K562 (cell line): ENCODE measurements around the gene ABHD4. TPM values are rescaled to one million over a fixed set of nuclear protein-coding genes. Genes with fewer than 3 reads are reported as not detected.

ENCODE experiments used
- CBX5 ChIP-seq: IDR thresholded peaks from 2 replicates; pipeline ENCODE4 v1.6.1; 2014; ENCODE audit warnings: low read depth, borderline replicate concordance
- EGR1 ChIP-seq: fragments of 450-650 bp; conservative IDR thresholded peaks from 2 replicates; pipeline ENCODE4 v1.6.1; 2017; ENCODE audit warnings: mild to moderate bottlenecking
- GTF2F1 ChIP-seq: IDR thresholded peaks from 2 replicates; pipeline ENCODE4 v1.6.1; 2011; ENCODE audit warnings: low read depth, low read length, improper control_type of control experiment
- GTF3C2 ChIP-seq: IDR thresholded peaks from 3 replicates; pipeline ENCODE4 v1.6.1; 2011; ENCODE audit warnings: borderline replicate concordance, mild to moderate bottlenecking, moderate library complexity; ENCODE audit not compliant: insufficient read length; ENCODE audit errors: extremely low read depth
- HDAC2 ChIP-seq: fragments of 450-650 bp; IDR thresholded peaks from 2 replicates; pipeline ENCODE4 v1.6.1; 2016; ENCODE audit warnings: mild to moderate bottlenecking
- MAFK ChIP-seq: IDR thresholded peaks from 2 replicates; pipeline ENCODE4 v1.6.1; 2011; ENCODE audit warnings: low read length, improper control_type of control experiment
- MYBL2 ChIP-seq, 2 experiments: fragments of 450-650 bp in 1 of 2; sonication (generic) in 1 of 2; formaldehyde crosslinking in 1 of 2; IDR thresholded peaks; 2 replicates each; pipeline versions ENCODE4 v1.6.1 to v1.8.1; 2017 to 2022; ENCODE audit warnings: borderline replicate concordance in 1 of 2, inconsistent platforms in 1 of 2, low read depth in 1 of 2, mild to moderate bottlenecking in 1 of 2, missing genetic modification reagents in 1 of 2, moderate library complexity in 1 of 2
- NEUROD1 ChIP-seq: fragments of 150-350 bp; IDR thresholded peaks from 2 replicates; pipeline ENCODE4 v1.6.1; 2014; ENCODE audit warnings: borderline replicate concordance, low read length, low read depth; ENCODE audit not compliant: partially characterized antibody
- POLR2A ChIP-seq: fragments of 450-650 bp; conservative IDR thresholded peaks from 2 replicates; pipeline ENCODE4 v1.6.1; 2016
- POLR2G ChIP-seq: fragments of 200-400 bp; formaldehyde crosslinking; IDR thresholded peaks from 2 replicates; pipeline ENCODE4 v1.6.1; 2017; ENCODE audit warnings: low read depth, mild to moderate bottlenecking, antibody characterized with exemption, low read length, moderate library complexity
- PREB ChIP-seq: sonication (generic); formaldehyde crosslinking; IDR thresholded peaks from 2 replicates; pipeline ENCODE4 v1.8.1; 2023; ENCODE audit warnings: mild to moderate bottlenecking, missing genetic modification reagents
- PRPF4 ChIP-seq: fragments of 200-400 bp; formaldehyde crosslinking; IDR thresholded peaks from one replicate; pipeline ENCODE4 v1.6.1; 2017; ENCODE audit warnings: low read length, low read depth, mild to moderate bottlenecking; ENCODE audit not compliant: insufficient read depth, poor library complexity, severe bottlenecking
- PTBP1 ChIP-seq: fragments of 200-400 bp; formaldehyde crosslinking; IDR thresholded peaks from 2 replicates; pipeline ENCODE4 v1.6.1; 2017; ENCODE audit warnings: low read depth, low read length
- RUNX1 ChIP-seq: sonication (generic); IDR thresholded peaks from 2 replicates; pipeline ENCODE4 v1.6.1; 2016; ENCODE audit warnings: antibody characterized with exemption, low read depth
- SIN3A ChIP-seq, 2 experiments: fragments of 150-350 bp in 1 of 2; IDR thresholded peaks; 2 replicates each; pipeline ENCODE4 v1.6.1; 2011 to 2016; ENCODE audit warnings: borderline replicate concordance in 2 of 2, low read depth in 2 of 2, low read length in 2 of 2, mild to moderate bottlenecking in 2 of 2, moderate library complexity in 2 of 2; ENCODE audit not compliant: control insufficient read depth in 1 of 2
- SMAD1 ChIP-seq: fragments of 150-350 bp; IDR thresholded peaks from 2 replicates; pipeline ENCODE4 v1.6.1; 2014; ENCODE audit warnings: low read length, low read depth; ENCODE audit not compliant: partially characterized antibody
- SUPT5H ChIP-seq: fragments of 450-650 bp; IDR thresholded peaks from 2 replicates; pipeline ENCODE4 v1.6.1; 2016
- THRB ChIP-seq: fragments of 450-650 bp; formaldehyde crosslinking; conservative IDR thresholded peaks from 2 replicates; pipeline ENCODE4 v1.4.0; 2022; ENCODE audit warnings: mild to moderate bottlenecking, missing genetic modification characterization
- XRCC3 ChIP-seq: fragments of 450-650 bp; IDR thresholded peaks from 2 replicates; pipeline ENCODE4 v1.6.1; 2017; ENCODE audit warnings: mild to moderate bottlenecking, moderate library complexity
- ZNF639 ChIP-seq, 2 experiments: fragments of 200-800 bp in 1 of 2; sonication (Bioruptor generic) in 1 of 2; sonication (generic) in 1 of 2; formaldehyde crosslinking in 1 of 2; IDR thresholded peaks in 1 of 2; conservative IDR thresholded peaks in 1 of 2; 2 replicates each; pipeline versions ENCODE4 v1.5.0 to v1.6.1; 2016 to 2020; ENCODE audit warnings: missing compliant biosample characterization in 1 of 2, missing genetic modification characterization in 1 of 2, missing genetic modification reagents in 1 of 2
- polyA plus RNA-seq, 8 experiments: library from polyadenylated mRNA; depleted of rRNA in 4 of 8; stranded (reverse) in 5 of 8; unstranded in 3 of 8; fragments of >200 nt; fragmentation: Nextera tagmentation in 2 of 8; fragmentation: Illumina TruSeq in 1 of 8; extraction: Ambion mirVana in 2 of 8; extraction: Trizol in 1 of 8; gene quantifications; 2 replicates each; pipeline versions ENCODE4 v1.2.1 to v1.2.3, GENCODE V29; 2011 to 2014; ENCODE audit warnings: inconsistent platforms in 1 of 8, missing spikeins in 1 of 8
- total RNA-seq, 7 experiments: library from RNA; depleted of rRNA in 6 of 7; stranded (reverse); fragments of >200 nt in 6 of 7; fragmentation: Illumina TruSeq in 2 of 7; extraction: Trizol in 2 of 7; gene quantifications; 2 replicates each; pipeline versions ENCODE4 v1.2.1 to v1.2.3, GENCODE V29; 2011 to 2021; ENCODE audit warnings: low replicate concordance in 1 of 7

ABHD4 gene
- total and polyA plus RNA-seq, 9 of the 15 experiments (the other 6 are each of a cell fraction or from before 2014, with no cell fraction given), result 3.6 to 12.0 (median 7.2) TPM

GRCh38 chr14:22650960-22651521, 52.9 kb downstream of the ABHD4 start (continued):
- TF ChIP-seq HDAC2, result no peak
- peak; percentile 58 for TF ChIP-seq SMAD1
- TF ChIP-seq PTBP1, result 0 out of 2 replicates have a peak, but pooled peaks have one; percentile 35
- TF ChIP-seq EGR1, result no peak
- no peak for TF ChIP-seq GTF3C2
- no peak for TF ChIP-seq ZNF639 (CRISPR knock-in tag; conservative IDR thresholded peaks at IDR 0.05 in 1 of 2, IDR thresholded peaks at IDR 0.05 in 1 of 2)
- peak; percentile 95 for TF ChIP-seq GTF2F1
- no peak for TF ChIP-seq CBX5
- TF ChIP-seq SIN3A (IDR thresholded peaks at IDR 0.05; ENCODE audit: borderline replicate concordance in 2 of 2, control insufficient read depth in 1 of 2, low read depth in 2 of 2, low read length in 2 of 2), result peak in 1 of 2 experiments; percentile 39; a peak in 1 of 4 replicates
- TF ChIP-seq PREB (CRISPR knock-in tag), result no peak
- peak; percentile 82 for TF ChIP-seq SUPT5H
- TF ChIP-seq XRCC3, result no peak
- no peak for TF ChIP-seq MAFK
- TF ChIP-seq PRPF4, result no peak
- peak; percentile 93 for TF ChIP-seq THRB
- TF ChIP-seq NEUROD1, result no peak
- 0 out of 2 replicates have a peak, but pooled peaks have one; percentile 50 for TF ChIP-seq RUNX1
- TF ChIP-seq POLR2A, result peak; percentile 95
- peak; percentile 57; the same call in 1 of the 2 replicates for TF ChIP-seq POLR2G
- no peak for TF ChIP-seq MYBL2 (IDR thresholded peaks at IDR 0.05; ENCODE audit: low read depth)
- no peak for TF ChIP-seq MYBL2 (CRISPR knock-in tag; IDR thresholded peaks at IDR 0.05; ENCODE audit: borderline replicate concordance)
